Measurements from ENCODE around the gene RPGR. TPM values are rescaled to one million over a fixed set of nuclear protein-coding genes. Genes with fewer than 3 reads are reported as not detected.
A peak's percentile ranks its signal among the peaks of the same experiment; 100 is the strongest.

The RPGR gene, protein sequence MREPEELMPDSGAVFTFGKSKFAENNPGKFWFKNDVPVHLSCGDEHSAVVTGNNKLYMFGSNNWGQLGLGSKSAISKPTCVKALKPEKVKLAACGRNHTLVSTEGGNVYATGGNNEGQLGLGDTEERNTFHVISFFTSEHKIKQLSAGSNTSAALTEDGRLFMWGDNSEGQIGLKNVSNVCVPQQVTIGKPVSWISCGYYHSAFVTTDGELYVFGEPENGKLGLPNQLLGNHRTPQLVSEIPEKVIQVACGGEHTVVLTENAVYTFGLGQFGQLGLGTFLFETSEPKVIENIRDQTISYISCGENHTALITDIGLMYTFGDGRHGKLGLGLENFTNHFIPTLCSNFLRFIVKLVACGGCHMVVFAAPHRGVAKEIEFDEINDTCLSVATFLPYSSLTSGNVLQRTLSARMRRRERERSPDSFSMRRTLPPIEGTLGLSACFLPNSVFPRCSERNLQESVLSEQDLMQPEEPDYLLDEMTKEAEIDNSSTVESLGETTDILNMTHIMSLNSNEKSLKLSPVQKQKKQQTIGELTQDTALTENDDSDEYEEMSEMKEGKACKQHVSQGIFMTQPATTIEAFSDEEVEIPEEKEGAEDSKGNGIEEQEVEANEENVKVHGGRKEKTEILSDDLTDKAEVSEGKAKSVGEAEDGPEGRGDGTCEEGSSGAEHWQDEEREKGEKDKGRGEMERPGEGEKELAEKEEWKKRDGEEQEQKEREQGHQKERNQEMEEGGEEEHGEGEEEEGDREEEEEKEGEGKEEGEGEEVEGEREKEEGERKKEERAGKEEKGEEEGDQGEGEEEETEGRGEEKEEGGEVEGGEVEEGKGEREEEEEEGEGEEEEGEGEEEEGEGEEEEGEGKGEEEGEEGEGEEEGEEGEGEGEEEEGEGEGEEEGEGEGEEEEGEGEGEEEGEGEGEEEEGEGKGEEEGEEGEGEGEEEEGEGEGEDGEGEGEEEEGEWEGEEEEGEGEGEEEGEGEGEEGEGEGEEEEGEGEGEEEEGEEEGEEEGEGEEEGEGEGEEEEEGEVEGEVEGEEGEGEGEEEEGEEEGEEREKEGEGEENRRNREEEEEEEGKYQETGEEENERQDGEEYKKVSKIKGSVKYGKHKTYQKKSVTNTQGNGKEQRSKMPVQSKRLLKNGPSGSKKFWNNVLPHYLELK
- 13.6 TPM for total RNA-seq
- polyA plus RNA-seq: 12.9 TPM

DNA sequence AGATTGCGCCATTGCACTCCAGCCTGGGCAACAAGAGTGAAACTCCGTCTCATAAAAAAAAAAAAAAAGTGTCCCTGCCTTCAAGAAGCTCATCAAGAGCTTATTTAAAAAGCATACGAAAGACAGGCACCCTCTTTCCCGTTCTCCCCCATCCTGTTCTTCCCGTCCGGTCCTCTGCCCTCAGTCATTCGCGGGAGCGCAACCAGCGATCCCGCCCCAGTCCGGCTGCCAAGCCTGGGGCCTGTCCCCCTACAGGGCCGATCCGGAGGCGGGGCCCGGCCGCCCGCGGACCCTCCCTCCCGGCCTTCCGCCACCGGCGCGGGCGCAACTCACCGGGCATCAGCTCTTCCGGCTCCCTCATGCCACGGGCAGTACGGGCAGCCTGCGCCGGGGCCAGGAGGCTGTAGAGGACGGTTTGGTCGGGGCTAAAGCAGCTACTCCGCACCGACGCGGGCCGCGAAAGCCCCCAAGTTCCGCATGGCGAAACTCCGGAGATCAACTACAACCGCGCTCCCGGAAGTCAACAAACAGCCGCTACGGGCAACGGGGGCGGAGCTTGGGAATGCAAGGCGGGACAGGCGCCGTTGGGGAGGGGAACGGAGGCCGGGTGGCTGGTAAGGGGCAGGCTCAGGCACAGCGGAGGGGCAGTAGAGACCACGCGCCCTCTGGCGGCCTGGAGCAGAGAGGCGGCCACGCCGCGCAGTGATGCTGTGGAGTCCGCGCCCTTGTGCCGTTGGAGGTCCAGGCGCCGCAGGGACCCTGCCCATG, at the start of gene RPGR:
TSS of gene RPGR (minus strand) at position 503 of the 768 bp plus-strand sequence. CDS start at position 361, 142 bp downstream.
- under 1% methylated on average over 67 of the region's 67 CpGs for WGBS
- no peaks in the 10 kb centered on the region for H3K36me3 ChIP-seq (ENCODE audit: insufficient read depth)
- peak within 1 kb of the TSS; percentile 72 for H3K4me3 ChIP-seq (ENCODE audit: low read depth, low read length)
- H3K4me1 ChIP-seq (ENCODE audit: insufficient read depth): no peaks in the 10 kb centered on the region
- peak within 1 kb of the TSS; percentile 92 for H3K27ac ChIP-seq (ENCODE audit: low read depth)
- DNase-seq (ENCODE audit: extremely low spot score): peak; percentile 84

- no peak overlapping the region for H3K27ac ChIP-seq (ENCODE audit: low read depth)
- WGBS: 85% methylated on average over 1 of the region's 1 CpG
- no peak overlapping the region for H3K4me3 ChIP-seq (ENCODE audit: low read depth, low read length)
- no peak for DNase-seq (ENCODE audit: extremely low spot score)
- H3K36me3 ChIP-seq (ENCODE audit: insufficient read depth): no peaks in the 10 kb centered on the region
- no peaks in the 10 kb centered on the region for H3K4me1 ChIP-seq (ENCODE audit: insufficient read depth)
Measured at GRCh38 chrX:38376747-38377146, 49.4 kb upstream of the RPGR start.

DNA sequence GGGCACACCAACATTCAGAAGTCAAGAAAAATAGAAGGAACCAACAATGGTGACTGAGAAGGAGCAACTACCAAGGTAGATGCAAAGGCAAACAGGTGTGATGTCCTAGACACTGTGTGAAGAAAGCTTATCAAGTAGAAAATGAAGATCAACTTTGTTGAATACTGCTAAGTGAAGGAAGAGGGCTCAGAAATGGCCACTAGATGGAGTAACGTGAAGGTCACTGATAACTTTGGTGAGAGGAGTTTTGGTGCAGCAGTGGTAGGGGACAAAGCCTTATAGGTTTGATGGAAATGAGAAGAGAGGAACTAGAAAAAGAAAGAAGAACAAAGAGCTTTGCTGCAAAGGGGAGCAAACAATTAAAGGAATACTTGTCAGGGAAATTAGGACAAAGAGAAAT, 48.6 kb upstream of the RPGR start:
- WGBS: 10% methylated on average over 1 of the region's 1 CpG
- Histone ChIP-seq H3K4me3 (ENCODE audit: low read depth, low read length) (no peak overlapping the region), H3K27ac (ENCODE audit: low read depth) (no peak overlapping the region), H3K4me1 (ENCODE audit: insufficient read depth) (no peaks in the 10 kb centered on the region), H3K36me3 (ENCODE audit: insufficient read depth) (no peaks in the 10 kb centered on the region)
- DNase-seq (ENCODE audit: extremely low spot score): no peak

- WGBS: 90% methylated on average over 3 of the region's 3 CpGs
- no peak overlapping the region for H3K27ac ChIP-seq (ENCODE audit: low read depth)
- no peaks in the 10 kb centered on the region for H3K4me1 ChIP-seq (ENCODE audit: insufficient read depth)
- DNase-seq (ENCODE audit: extremely low spot score): no peak
- H3K4me3 ChIP-seq (ENCODE audit: low read depth, low read length): no peak overlapping the region
- no peaks in the 10 kb centered on the region for H3K36me3 ChIP-seq (ENCODE audit: insufficient read depth)
Measured at GRCh38 chrX:38374431-38374830, 47.1 kb upstream of the RPGR start.

DNA sequence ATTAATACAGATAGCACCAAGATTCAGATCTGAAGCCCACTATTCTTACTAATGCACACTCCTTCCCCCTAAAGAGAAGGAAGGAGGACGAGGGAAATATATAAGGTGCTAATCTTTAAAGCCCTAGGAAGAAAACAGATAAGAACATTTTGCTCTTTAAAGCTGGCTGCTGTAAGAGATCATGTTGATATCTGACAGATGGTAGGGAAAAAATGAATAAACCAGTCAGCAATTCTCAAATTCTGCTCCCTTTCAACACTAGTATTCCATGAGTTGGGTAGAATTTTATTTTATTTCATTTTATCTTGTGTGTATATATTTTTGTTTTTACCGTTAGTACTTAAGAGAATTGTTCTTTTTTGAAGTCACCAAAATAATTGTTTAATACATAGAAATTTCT, 44.3 kb upstream of the RPGR start:
- Histone ChIP-seq H3K27ac (ENCODE audit: low read depth) (no peak overlapping the region), H3K4me3 (ENCODE audit: low read depth, low read length) (no peak overlapping the region), H3K4me1 (ENCODE audit: insufficient read depth) (no peaks in the 10 kb centered on the region), H3K36me3 (ENCODE audit: insufficient read depth) (no peaks in the 10 kb centered on the region)
- DNase-seq (ENCODE audit: extremely low spot score): no peak
- 31% methylated on average over 2 of the region's 2 CpGs for WGBS

- DNase-seq (ENCODE audit: extremely low spot score): no peak
- Histone ChIP-seq H3K27ac (ENCODE audit: low read depth) (no peak overlapping the region), H3K4me1 (ENCODE audit: insufficient read depth) (no peaks in the 10 kb centered on the region), H3K36me3 (ENCODE audit: insufficient read depth) (no peaks in the 10 kb centered on the region), H3K4me3 (ENCODE audit: low read depth, low read length) (no peak overlapping the region)
- 85% methylated on average over 2 of the region's 2 CpGs for WGBS
Measured at GRCh38 chrX:38368774-38369173, 41.5 kb upstream of the RPGR start.

DNA sequence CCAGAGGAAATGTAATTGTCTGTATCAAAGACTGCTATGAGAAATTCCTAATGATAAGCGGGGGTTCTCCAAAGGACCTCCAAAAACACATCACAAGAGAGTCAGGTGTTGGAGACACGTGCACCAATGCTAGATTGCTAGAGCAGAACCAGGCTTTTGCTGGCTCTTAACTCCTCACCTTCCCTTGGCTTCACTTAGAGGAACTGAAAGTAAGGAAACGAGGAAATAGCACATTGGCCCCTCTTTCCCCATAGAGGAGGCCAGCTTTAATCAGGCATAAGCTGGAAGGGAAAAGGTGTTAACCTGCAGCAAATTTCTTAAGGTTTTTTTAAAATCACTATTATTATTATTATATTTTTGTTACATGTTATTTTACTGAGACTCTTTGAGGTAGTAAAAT, 38.6 kb upstream of the RPGR start:
- WGBS: 77% methylated on average over 3 of the region's 3 CpGs

GRCh38 chrX:38363046-38363445, 35.7 kb upstream of the RPGR start:
- DNase-seq (ENCODE audit: extremely low spot score): no peak

More for the DNA sequence above, 38.6 kb upstream of the RPGR start:
- Histone ChIP-seq H3K4me1 (ENCODE audit: insufficient read depth) (no peaks in the 10 kb centered on the region), H3K36me3 (ENCODE audit: insufficient read depth) (no peaks in the 10 kb centered on the region), H3K27ac (ENCODE audit: low read depth) (no peak overlapping the region), H3K4me3 (ENCODE audit: low read depth, low read length) (no peak overlapping the region)
- no peak for DNase-seq (ENCODE audit: extremely low spot score)

DNA sequence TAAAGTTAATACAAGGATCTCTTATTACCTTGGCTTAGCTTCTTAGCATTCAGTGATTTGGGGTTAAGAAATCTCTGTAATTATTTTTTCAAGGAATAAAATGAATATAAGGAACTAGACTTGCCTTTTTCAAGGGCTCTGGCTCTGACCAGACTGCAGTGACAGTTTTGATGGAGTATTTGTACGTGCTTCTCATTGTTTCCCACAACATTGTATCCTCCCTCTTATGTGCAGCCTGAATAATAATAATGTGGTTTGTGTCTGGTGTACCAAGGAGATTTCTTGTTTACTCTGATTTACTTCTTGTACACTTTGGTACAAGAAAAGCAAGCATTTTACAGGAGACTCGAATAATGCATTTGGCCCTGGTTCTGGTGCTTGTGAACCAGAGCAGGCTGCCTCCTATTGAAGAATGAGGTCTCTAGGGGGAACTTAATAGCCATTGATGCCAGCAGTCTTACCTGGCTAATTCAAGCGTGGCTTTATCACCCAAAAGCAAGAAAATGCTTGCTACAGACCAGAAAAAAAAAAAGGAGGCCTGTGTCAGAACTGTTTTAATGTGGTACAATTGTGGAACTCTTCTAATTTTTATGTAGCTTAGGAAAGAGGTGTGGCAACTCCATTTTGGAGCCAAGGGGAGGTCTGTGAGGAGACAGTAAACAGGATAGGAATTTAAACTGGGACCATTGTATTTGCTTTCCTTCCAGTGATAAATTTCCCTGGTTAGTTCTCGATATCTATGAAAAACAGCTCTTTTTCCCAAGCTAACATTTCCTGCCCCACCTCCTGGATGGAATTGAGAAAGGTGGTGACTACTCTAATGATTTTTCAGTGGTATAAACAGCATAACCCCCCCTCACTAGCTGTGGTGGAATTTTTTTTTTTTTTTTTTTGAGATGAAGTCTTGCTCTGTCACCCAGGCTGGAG, 30.7 kb upstream of the RPGR start:
- Histone ChIP-seq H3K4me1 (ENCODE audit: insufficient read depth) (no peaks in the 10 kb centered on the region), H3K36me3 (ENCODE audit: insufficient read depth) (no peaks in the 10 kb centered on the region), H3K27ac (ENCODE audit: low read depth) (no peak overlapping the region), H3K4me3 (ENCODE audit: low read depth, low read length) (no peak overlapping the region)
- WGBS: 56% methylated on average over 4 of the region's 4 CpGs
- DNase-seq (ENCODE audit: extremely low spot score): no peak

More at GRCh38 chrX:38363046-38363445, 35.7 kb upstream of the RPGR start:
- Histone ChIP-seq H3K4me3 (ENCODE audit: low read depth, low read length) (no peak overlapping the region), H3K36me3 (ENCODE audit: insufficient read depth) (no peaks in the 10 kb centered on the region), H3K4me1 (ENCODE audit: insufficient read depth) (no peaks in the 10 kb centered on the region), H3K27ac (ENCODE audit: low read depth) (no peak overlapping the region)

DNA sequence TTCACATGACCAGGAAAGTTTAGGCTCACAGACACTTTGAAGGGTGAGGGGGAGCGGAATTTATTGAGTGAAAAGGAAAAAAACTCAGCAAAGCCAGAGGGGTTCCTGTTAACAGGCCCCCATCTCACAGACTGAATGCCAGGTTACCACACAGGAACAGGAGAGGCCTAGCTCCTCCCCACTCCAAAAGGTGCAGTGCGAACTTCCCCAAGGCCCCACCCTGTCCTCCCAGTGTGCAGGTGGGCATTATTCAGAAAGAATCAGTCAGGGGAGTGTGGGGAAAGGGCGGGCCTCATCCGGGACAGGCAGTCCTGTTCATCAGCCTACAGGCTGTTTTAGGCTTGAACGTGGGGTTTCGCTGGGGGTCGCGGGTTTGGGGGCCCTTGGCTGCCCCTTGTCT, 29.1 kb upstream of the RPGR start:
- Histone ChIP-seq H3K4me1 (ENCODE audit: insufficient read depth) (no peaks in the 10 kb centered on the region), H3K36me3 (ENCODE audit: insufficient read depth) (no peaks in the 10 kb centered on the region), H3K27ac (ENCODE audit: low read depth) (no peak overlapping the region), H3K4me3 (ENCODE audit: low read depth, low read length) (no peak overlapping the region)
- 90% methylated on average over 8 of the region's 8 CpGs for WGBS
- DNase-seq (ENCODE audit: extremely low spot score): no peak

GRCh38 chrX:38352362-38352761, 25.1 kb upstream of the RPGR start, which contains the start of gene OTC:
OTC (plus strand) TSS chrX:38352604; CDS start chrX:38352697, 93 bp downstream.
- Histone ChIP-seq H3K27ac (ENCODE audit: low read depth) (no peak within 1 kb of the TSS), H3K4me3 (ENCODE audit: low read depth, low read length) (no peak within 1 kb of the TSS), H3K36me3 (ENCODE audit: insufficient read depth) (no peaks in the 10 kb centered on the region), H3K4me1 (ENCODE audit: insufficient read depth) (no peaks in the 10 kb centered on the region)
- DNase-seq (ENCODE audit: extremely low spot score): no peak
- WGBS: 72% methylated on average over 4 of the region's 4 CpGs

GRCh38 chrX:38351346-38351745, 24.0 kb upstream of the RPGR start:
- whole genome bisulfite sequencing: 86% methylated on average over 3 of the region's 3 CpGs
- Histone ChIP-seq H3K4me1 (ENCODE audit: insufficient read depth) (no peaks in the 10 kb centered on the region), H3K27ac (ENCODE audit: low read depth) (no peak overlapping the region), H3K36me3 (ENCODE audit: insufficient read depth) (no peaks in the 10 kb centered on the region), H3K4me3 (ENCODE audit: low read depth, low read length) (no peak overlapping the region)
- no peak for DNase-seq (ENCODE audit: extremely low spot score)
